Activated CD4-positive, alpha-beta memory T cell treated with anti-CD3 and anti-CD28 coated beads, Interleukin-2, amount 10 ng/mL, durations not matched to agents 7 days and 5 days (primary cell): ENCODE data around the gene TARS2. TPM values are rescaled to one million over a fixed set of nuclear protein-coding genes. Genes with fewer than 3 reads are reported as not detected.

Experiments used
- CTCF ChIA-PET: fragments of 350-600 bp; sonication (Branson Sonifier 250); formaldehyde crosslinking; loops from one replicate; lab custom pipeline; 2021; ENCODE audit warnings: antibody characterized with exemption, inconsistent platforms; lab: Charles Lee
- POLR2A ChIA-PET: fragments of 350-600 bp; sonication (Branson Sonifier 250); formaldehyde crosslinking; loops from one replicate; lab custom pipeline; 2021; ENCODE audit warnings: antibody characterized with exemption; lab: Charles Lee
- DNase-seq: peaks from one replicate; pipeline ENCODE4 v3.0.0-alpha.2; 2020
- H3K27ac Mint-ChIP-seq: one replicate; pipeline ENCODE4 v1.8.0; 2021; ENCODE audit warnings: mild to moderate bottlenecking, mixed read lengths
- H3K27me3 Mint-ChIP-seq: one replicate; pipeline ENCODE4 v1.8.0; 2021; ENCODE audit warnings: mixed read lengths
- H3K36me3 Mint-ChIP-seq: one replicate; pipeline ENCODE4 v1.8.0; 2021; ENCODE audit warnings: low read depth, mixed read lengths
- H3K4me1 Mint-ChIP-seq: one replicate; pipeline ENCODE4 v1.8.0; 2021; ENCODE audit warnings: mixed read lengths
- H3K4me3 Mint-ChIP-seq: one replicate; pipeline ENCODE4 v1.8.0; 2021; ENCODE audit warnings: mild to moderate bottlenecking, mixed read lengths
- H3K9me3 Mint-ChIP-seq: one replicate; pipeline ENCODE4 v1.8.0; 2021; ENCODE audit warnings: mixed read lengths
- total RNA-seq, 2 experiments: library from RNA; stranded (reverse); gene quantifications; one replicate each; pipeline ENCODE4 v1.2.3, GENCODE V29; 2021

TARS2 gene
- total RNA-seq, 2 experiments from 2014 or later, result 37.2 to 38.8 TPM

DNA sequence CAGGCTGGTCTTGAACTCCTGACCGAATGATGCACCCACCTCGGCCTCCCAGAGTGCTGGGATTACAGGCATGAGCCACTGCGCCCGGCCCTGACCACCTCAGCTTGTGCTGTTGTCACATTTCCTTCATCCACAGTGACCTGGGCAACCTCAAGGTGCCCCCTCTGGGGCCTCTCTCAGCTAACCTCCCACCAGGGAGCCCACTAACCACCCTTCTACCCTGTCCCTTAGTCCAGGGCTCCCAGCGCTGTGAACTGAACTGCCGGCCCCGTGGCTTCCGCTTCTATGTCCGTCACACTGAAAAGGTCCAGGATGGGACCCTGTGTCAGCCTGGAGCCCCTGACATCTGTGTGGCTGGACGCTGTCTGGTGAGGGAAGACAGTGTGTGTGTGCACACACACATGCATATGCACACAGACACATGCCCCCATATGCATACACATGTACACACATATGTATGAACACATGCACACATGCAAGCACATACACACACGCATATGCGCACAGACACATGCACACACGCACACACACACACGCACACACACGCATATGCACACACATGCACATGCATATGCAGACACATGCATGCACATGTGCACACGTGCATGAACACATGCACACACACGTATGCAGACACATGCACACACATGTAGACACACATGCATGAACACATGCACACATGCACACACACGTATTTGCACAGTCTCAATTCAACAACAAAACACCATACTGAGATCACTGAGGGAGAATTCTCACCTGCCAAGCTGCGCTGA is 68.2 kb downstream of the TARS2 start:
- H3K27me3 Mint-ChIP-seq, result peaks cover 1% of the 10 kb centered on the region
- POLR2A ChIA-PET, result interaction anchor here (0.6 to 1.3 kb wide), 2 partner anchors 68 to 74 kb away, joined by 3 read pairs; partner anchors contain the start of genes ENSA and TARS2
- H3K36me3 Mint-ChIP-seq, result no peaks in the 10 kb centered on the region
- no peak overlapping the region for H3K27ac Mint-ChIP-seq
- CTCF ChIA-PET, result interaction anchor here (1.5 kb wide), 1 partner anchor 24 kb away, joined by 4 read pairs; the partner anchor contains the start of gene MCL1
- peaks cover 37% of the 10 kb centered on the region for H3K4me1 Mint-ChIP-seq
- H3K4me3 Mint-ChIP-seq, result no peak overlapping the region
- no peak for DNase-seq
- H3K9me3 Mint-ChIP-seq, result no peaks in the 10 kb centered on the region

DNA sequence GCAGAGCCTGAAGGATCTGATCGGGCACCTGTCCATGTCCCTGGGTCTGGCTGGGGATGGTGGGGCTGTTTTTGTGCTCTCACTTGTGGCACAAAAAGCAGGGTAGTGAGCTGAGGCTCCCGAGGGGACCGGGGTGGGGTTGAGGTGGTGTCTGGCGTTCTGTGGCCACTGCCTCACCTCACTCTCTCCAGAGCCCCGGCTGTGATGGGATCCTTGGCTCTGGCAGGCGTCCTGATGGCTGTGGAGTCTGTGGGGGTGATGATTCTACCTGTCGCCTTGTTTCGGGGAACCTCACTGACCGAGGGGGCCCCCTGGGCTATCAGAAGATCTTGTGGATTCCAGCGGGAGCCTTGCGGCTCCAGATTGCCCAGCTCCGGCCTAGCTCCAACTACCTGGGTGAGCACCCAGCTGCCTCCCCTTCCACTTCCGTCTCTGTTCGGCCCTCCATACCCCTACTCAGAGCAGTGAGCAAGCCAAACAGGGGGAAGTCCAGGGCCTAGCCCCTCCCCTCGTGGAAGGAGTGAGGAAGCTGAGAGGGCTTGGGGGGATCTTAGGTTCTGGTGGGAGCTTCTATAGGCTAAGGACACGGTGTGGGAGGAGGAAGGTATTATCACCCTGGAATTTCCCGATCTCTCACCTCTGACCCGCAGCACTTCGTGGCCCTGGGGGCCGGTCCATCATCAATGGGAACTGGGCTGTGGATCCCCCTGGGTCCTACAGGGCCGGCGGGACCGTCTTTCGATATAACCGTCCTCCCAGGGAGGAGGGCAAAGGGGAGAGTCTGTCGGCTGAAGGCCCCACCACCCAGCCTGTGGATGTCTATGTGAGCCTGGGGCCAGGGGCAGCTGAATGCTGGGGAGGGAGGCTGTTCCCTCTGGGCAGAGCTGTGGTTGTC is 69.0 kb downstream of the TARS2 start:
- no peaks in the 10 kb centered on the region for H3K27me3 Mint-ChIP-seq
- POLR2A ChIA-PET, result interaction anchor here (0.6 to 18.0 kb wide), 4 partner anchors 21 to 128 kb away, joined by 3 to 1377 read pairs (median 202); partner anchors contain the start of genes MCL1 and TARS2
- H3K4me1 Mint-ChIP-seq, result peaks cover 37% of the 10 kb centered on the region
- H3K27ac Mint-ChIP-seq, result no peak overlapping the region
- H3K36me3 Mint-ChIP-seq, result no peaks in the 10 kb centered on the region
- H3K9me3 Mint-ChIP-seq, result no peaks in the 10 kb centered on the region
- DNase-seq, result no peak
- no peak overlapping the region for H3K4me3 Mint-ChIP-seq
- CTCF ChIA-PET, result interaction anchor here (0.6 to 1.5 kb wide), 2 partner anchors 23 to 162 kb away, joined by 3 to 4 read pairs; partner anchors contain the start of gene MCL1

DNA sequence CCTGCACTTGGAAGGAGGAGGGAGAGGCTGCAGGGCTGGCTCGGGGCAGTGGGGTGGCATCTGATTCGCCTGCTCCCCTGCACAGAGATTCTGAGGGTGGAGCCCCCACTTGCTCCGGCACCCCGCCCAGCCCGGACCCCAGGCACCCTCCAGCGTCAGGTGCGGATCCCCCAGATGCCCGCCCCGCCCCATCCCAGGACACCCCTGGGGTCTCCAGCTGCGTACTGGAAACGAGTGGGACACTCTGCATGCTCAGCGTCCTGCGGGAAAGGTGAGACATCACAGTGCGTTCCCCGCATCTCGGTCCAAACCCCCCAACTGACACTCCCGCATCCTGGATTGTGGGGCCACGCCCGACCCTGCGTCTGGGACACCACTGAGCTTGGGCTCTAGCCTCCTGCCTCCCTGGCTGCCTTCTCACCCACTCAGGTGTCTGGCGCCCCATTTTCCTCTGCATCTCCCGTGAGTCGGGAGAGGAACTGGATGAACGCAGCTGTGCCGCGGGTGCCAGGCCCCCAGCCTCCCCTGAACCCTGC is 69.9 kb downstream of the TARS2 start:
- POLR2A ChIA-PET, result interaction anchor here (16.0 to 18.0 kb wide), 2 partner anchors 20 to 59 kb away, joined by 402 to 1377 read pairs; partner anchors contain the start of gene MCL1
- Mint-ChIP-seq H3K27me3 (no peaks in the 10 kb centered on the region), H3K9me3 (no peaks in the 10 kb centered on the region), H3K4me1 (peaks cover 31% of the 10 kb centered on the region), H3K27ac (no peak overlapping the region), H3K36me3 (peaks cover 4% of the 10 kb centered on the region), H3K4me3 (no peak overlapping the region)
- CTCF ChIA-PET, result interaction anchor here (1.5 kb wide), 1 partner anchor 22 kb away, joined by 4 read pairs; the partner anchor contains the start of gene MCL1
- DNase-seq, result no peak

Other genes starting within 250 kb of the TARS2 start
- gene CA14, start 229.6 kb upstream of the TARS2 start, total RNA-seq, result not detected
- 100 to 1,000 TPM; 142 to 144 TPM for gene APH1A, start 218.4 kb upstream of the TARS2 start, total RNA-seq
- 1 to 10 TPM; 4.1 TPM for gene C1orf54, start 214.6 kb upstream of the TARS2 start, total RNA-seq
- 1 to 10 TPM; 1.5 to 1.7 TPM for gene CIART, start 204.9 kb upstream of the TARS2 start, total RNA-seq
- 10 to 100 TPM; 67.2 to 68.2 TPM for gene MRPS21, start 193.6 kb upstream of the TARS2 start, total RNA-seq
- gene PRPF3, start 165.9 kb upstream of the TARS2 start, total RNA-seq, result 10 to 100 TPM; 60.3 to 64.7 TPM
- gene RPRD2, start 123.3 kb upstream of the TARS2 start, total RNA-seq, result 10 to 100 TPM; 33.6 to 35.0 TPM
- 1 to 10 TPM; 2.4 to 3.8 TPM for gene ECM1, start 20.7 kb downstream of the TARS2 start, total RNA-seq
- gene FALEC, start 28.3 kb downstream of the TARS2 start, total RNA-seq, result not detected
- 1 to 10 TPM; 1.4 to 1.6 TPM for gene ADAMTSL4, start 62.0 kb downstream of the TARS2 start, total RNA-seq
- gene MCL1, start 92.2 kb downstream of the TARS2 start, total RNA-seq, result 100 to 1,000 TPM; 470 to 472 TPM
- 100 to 1,000 TPM; 221 to 223 TPM for gene ENSA, start 142.2 kb downstream of the TARS2 start, total RNA-seq
- gene GOLPH3L, start 209.7 kb downstream of the TARS2 start, total RNA-seq, result 10 to 100 TPM; 24.8 to 26.5 TPM
- under 1 TPM in 1 of 2 experiments, not detected in 1; 0.30 TPM for gene HORMAD1, start 233.5 kb downstream of the TARS2 start, total RNA-seq